B cell (primary cell): ENCODE measurements around the gene CDHR5. TPM values are rescaled to one million over a fixed set of nuclear protein-coding genes. Genes with fewer than 3 reads are reported as not detected.

Experiments
- ATAC-seq: fragments of 200-7000 bp; cut with Tn5 transposase; one replicate; pipeline ENCODE4 v1.10.0; 2021; ENCODE audit warnings: low read depth, mild to moderate bottlenecking, moderate number of reproducible peaks, moderate library complexity
- CTCF ChIA-PET: fragments of 350-600 bp; sonication (Branson Sonifier 250); formaldehyde crosslinking; loops from one replicate; lab custom pipeline; 2021; ENCODE audit warnings: antibody characterized with exemption, inconsistent platforms; lab: Charles Lee
- POLR2A ChIA-PET: fragments of 350-600 bp; sonication (Branson Sonifier 250); formaldehyde crosslinking; loops from one replicate; lab custom pipeline; 2021; ENCODE audit warnings: antibody characterized with exemption; lab: Charles Lee
- DNase-seq: peaks from one replicate; pipeline ENCODE4 v3.0.0; 2013
- H2AFZ ChIP-seq: 2 replicates; pipeline ENCODE4 v1.6.1; 2012; ENCODE audit warnings: mild to moderate bottlenecking, low read depth, low read length; ENCODE audit not compliant: insufficient read depth, poor library complexity, severe bottlenecking
- H3K27ac ChIP-seq, 2 donors: 1 replicate in 1 of 2; 2 replicates in 1 of 2; pipeline ENCODE4 v1.5.1; 2012 to 2013; ENCODE audit warnings: low read length in 2 of 2, mild to moderate bottlenecking in 2 of 2, moderate library complexity in 1 of 2
- H3K27me3 ChIP-seq, 4 experiments: fragments of 200-600 bp in 1 of 4; sonication (generic) in 1 of 4; replicated peaks in 1 of 4; 1 replicate in 2 of 4; 2 replicates in 2 of 4; pipeline versions ENCODE4 v1.6.1 to v1.7.0; 2013 to 2016; ENCODE audit warnings: low read length in 3 of 4, mild to moderate bottlenecking in 2 of 4, mixed read lengths in 1 of 4, moderate library complexity in 1 of 4; ENCODE audit not compliant: insufficient read depth in 4 of 4, control insufficient read depth in 3 of 4; ENCODE audit errors: control extremely low read depth in 1 of 4
- H3K36me3 ChIP-seq, 2 experiments: replicated peaks in 1 of 2; 1 replicate in 1 of 2; 2 replicates in 1 of 2; pipeline versions ENCODE4 v1.6.1 to v1.7.1; 2013; ENCODE audit warnings: low read length in 1 of 2; ENCODE audit not compliant: insufficient read depth in 2 of 2, control insufficient read depth in 1 of 2; ENCODE audit errors: control extremely low read depth in 1 of 2, extremely low read depth in 1 of 2
- H3K4me1 ChIP-seq, 2 donors: fragments of 200-600 bp in 1 of 2; sonication (generic) in 1 of 2; 1 replicate in 1 of 2; 2 replicates in 1 of 2; pipeline versions ENCODE4 v1.5.1 to v1.6.1; 2013 to 2017; ENCODE audit warnings: low read length in 2 of 2; ENCODE audit not compliant: control insufficient read depth in 2 of 2, insufficient read depth in 2 of 2
- H3K4me2 ChIP-seq: replicated peaks from 2 replicates; pipeline ENCODE3; 2012; ENCODE audit warnings: mild to moderate bottlenecking, low read depth, low read length; ENCODE audit not compliant: poor library complexity, severe bottlenecking
- H3K4me3 ChIP-seq, 5 experiments: fragments of 200-600 bp in 1 of 5; sonication (generic) in 1 of 5; 1 replicate in 3 of 5; 2 replicates in 2 of 5; pipeline versions ENCODE4 v1.5.1 to v1.7.0; 2011 to 2016; ENCODE audit warnings: low read length in 4 of 5, mild to moderate bottlenecking in 4 of 5, low read depth in 2 of 5, control low read depth in 1 of 5, moderate library complexity in 1 of 5; ENCODE audit not compliant: insufficient read depth in 1 of 5; ENCODE audit errors: control extremely low read depth in 1 of 5, extremely low read depth in 1 of 5
- H3K79me2 ChIP-seq: fragments of 200-600 bp; sonication (generic); one replicate; pipeline ENCODE4 v1.6.0; 2016; ENCODE audit warnings: low read length; ENCODE audit not compliant: control insufficient read depth, insufficient read depth
- H3K9ac ChIP-seq: fragments of 200-600 bp; sonication (generic); 2 replicates; pipeline ENCODE4 v1.6.1; 2017; ENCODE audit warnings: mild to moderate bottlenecking, low read length, moderate library complexity
- H3K9me3 ChIP-seq, 3 donors: one replicate each; pipeline versions ENCODE4 v1.6.1 to v1.7.1; 2013; ENCODE audit warnings: low read length in 2 of 3; ENCODE audit not compliant: control insufficient read depth in 2 of 3, insufficient read depth in 1 of 3; ENCODE audit errors: control extremely low read depth in 1 of 3
- H4K20me1 ChIP-seq: 2 replicates; pipeline ENCODE4 v1.6.0; 2012; ENCODE audit warnings: mild to moderate bottlenecking, low read length; ENCODE audit not compliant: insufficient read depth, control insufficient read depth, poor library complexity, severe bottlenecking
- H3K27ac Mint-ChIP-seq: one replicate; pipeline ENCODE4 v1.8.0; 2021; ENCODE audit warnings: mixed read lengths
- H3K27me3 Mint-ChIP-seq: one replicate; pipeline ENCODE4 v1.8.0; 2021; ENCODE audit warnings: mixed read lengths
- H3K4me1 Mint-ChIP-seq: one replicate; pipeline ENCODE4 v1.8.0; 2021; ENCODE audit warnings: mixed read lengths
- H3K4me3 Mint-ChIP-seq: one replicate; pipeline ENCODE4 v1.8.0; 2021; ENCODE audit warnings: mixed read lengths
- H3K9me3 Mint-ChIP-seq: one replicate; pipeline ENCODE4 v1.8.0; 2022; ENCODE audit warnings: mixed read lengths; ENCODE audit not compliant: insufficient read depth
- CTCF ChIP-seq: fragments of 200-600 bp; IDR thresholded peaks from one replicate; pipeline ENCODE4 v1.8.0; 2022; ENCODE audit warnings: antibody characterized with exemption, mild to moderate bottlenecking
- EZH2 ChIP-seq: IDR thresholded peaks from 2 replicates; pipeline ENCODE4 v1.6.1; 2012; ENCODE audit warnings: borderline replicate concordance, low read depth, mild to moderate bottlenecking, moderate library complexity, low read length; ENCODE audit not compliant: insufficient read depth, poor library complexity, severe bottlenecking
- WGBS: methylation state at CpG from one replicate; pipeline ENCODE4 v1.1.5; 2013; ENCODE audit warnings: missing lambda C conversion rate; ENCODE audit not compliant: insufficient coverage; 5-methylcytosine and 5-hydroxymethylcytosine counted together
- intact Hi-C: fragments of 100-400 bp; cut with micrococcal nuclease; formaldehyde crosslinking; loops from one replicate; pipeline ENCODE4 v1.10.0; 2022
- polyA plus RNA-seq: library from polyadenylated mRNA; depleted of rRNA; stranded (reverse); fragments of >200 nt; gene quantifications from 2 replicates; pipeline ENCODE4 v1.2.3, GENCODE V29; 2012
- total RNA-seq, 2 donors: library from RNA; stranded (reverse); fragments of 120-200 nt in 1 of 2; gene quantifications; 1 replicate in 1 of 2; 2 replicates in 1 of 2; pipeline versions ENCODE4 v1.2.3 to v1.2.4, GENCODE V29; 2013 to 2022

Gene CDHR5
- total and polyA plus RNA-seq, 2 donors (not counting 1 experiment from before 2014, with no cell fraction given) = 0.09 TPM; not detected in 1

- Histone ChIP-seq H3K79me2 (peaks cover 22% of the 10 kb centered on the region), H4K20me1 (peaks cover 15% of the 10 kb centered on the region), H3K4me1 (no peaks in the 10 kb centered on the region), H3K9me3 (no peaks in the 10 kb centered on the region), H2AFZ (no peak overlapping the region), H3K4me2 (peak overlapping the region; percentile 8), H3K27me3 (no peaks in the 10 kb centered on the region), H3K36me3 (peaks cover 0 to 18% of the 10 kb centered on the region in 2 experiments), H3K27ac (no peak overlapping the region), H3K4me3 (no peak overlapping the region), H3K9ac (no peak overlapping the region)
- peaks cover 3% of the 10 kb centered on the region for H3K4me1 Mint-ChIP-seq
- intact Hi-C loops = no loop called here
- WGBS = 91% methylated on average over 15 of the region's 16 CpGs
- POLR2A ChIA-PET = interaction anchor here (0.6 kb wide), 1 partner anchor 211 kb away, joined by 5 read pairs; no protein-coding TSS in a partner anchor
- H3K9me3 Mint-ChIP-seq = no peaks in the 10 kb centered on the region
- H3K4me3 Mint-ChIP-seq = no peak overlapping the region
- ATAC-seq (no peak), DNase-seq (no peak)
- TF ChIP-seq CTCF = no peak
- TF ChIP-seq EZH2 = no peak
- no peaks in the 10 kb centered on the region for H3K27me3 Mint-ChIP-seq
- H3K27ac Mint-ChIP-seq = no peak overlapping the region
- CTCF ChIA-PET = interaction anchor here (0.7 to 8.7 kb wide), 2 partner anchors 65 to 117 kb away, joined by 3 to 104 read pairs; no protein-coding TSS in a partner anchor
These were observed 34.9 kb upstream of the CDHR5 start for GRCh38 chr11:659532-660085.

GRCh38 chr11:657691-658126, 33.0 kb upstream of the CDHR5 start:
- H3K9ac ChIP-seq = no peak overlapping the region
- no peaks in the 10 kb centered on the region for H3K27me3 ChIP-seq
- DNase-seq (no peak), ATAC-seq (no peak)
- Mint-ChIP-seq H3K4me3 (no peak overlapping the region), H3K27ac (no peak overlapping the region), H3K4me1 (peaks cover 3% of the 10 kb centered on the region), H3K9me3 (no peaks in the 10 kb centered on the region), H3K27me3 (no peaks in the 10 kb centered on the region)
- peaks cover 22% of the 10 kb centered on the region for H3K79me2 ChIP-seq
- H3K36me3 ChIP-seq = peaks cover 0 to 18% of the 10 kb centered on the region in 2 experiments
- H3K4me2 ChIP-seq = no peak overlapping the region
- H3K4me1 ChIP-seq = no peaks in the 10 kb centered on the region
- no peaks in the 10 kb centered on the region for H3K9me3 ChIP-seq
- ChIA-PET CTCF (no interaction called here), POLR2A (no interaction called here)
- WGBS = 94% methylated on average over 11 of the region's 14 CpGs
- intact Hi-C loops = no loop called here
- H2AFZ ChIP-seq = no peak overlapping the region
- no peak overlapping the region for H3K27ac ChIP-seq
- H4K20me1 ChIP-seq = peaks cover 15% of the 10 kb centered on the region
- TF ChIP-seq EZH2 = no peak
- no peak for TF ChIP-seq CTCF
- no peak overlapping the region for H3K4me3 ChIP-seq
